Measurements from ENCODE around the gene BBS2.

- no peak for TF ChIP-seq EZH2 (IDR thresholded peaks at IDR 0.05; ENCODE audit: borderline replicate concordance, insufficient read depth, low read length, poor library complexity, severe bottlenecking)
- no peak for TF ChIP-seq CTCF (IDR thresholded peaks at IDR 0.05; ENCODE audit: poor library complexity, severe bottlenecking)
- TF ChIP-seq POLR2AphosphoS5 (IDR thresholded peaks at IDR 0.05), result no peak
- TF ChIP-seq SMC3 (conservative IDR thresholded peaks at IDR 0.05; ENCODE audit: poor library complexity), result no peak
- no peak for TF ChIP-seq EP300 (conservative IDR thresholded peaks at IDR 0.05; ENCODE audit: poor library complexity, severe bottlenecking)
- no peak for TF ChIP-seq REST (IDR thresholded peaks at IDR 0.05; ENCODE audit: borderline replicate concordance)
- TF ChIP-seq RAD21 (conservative IDR thresholded peaks at IDR 0.05), result no peak
- TF ChIP-seq MXI1 (conservative IDR thresholded peaks at IDR 0.05; ENCODE audit: poor library complexity, severe bottlenecking), result no peak
These were observed 26.0 kb downstream of the BBS2 start for GRCh38 chr16:56493815-56494214.
